GM23338 (cell line): ENCODE results near the gene LONP1. TPM values are rescaled to one million over a fixed set of nuclear protein-coding genes. Genes with fewer than 3 reads are reported as not detected.

Experiments
- ATAC-seq: fragments of 200-7000 bp; cut with Tn5 transposase; 3 replicates; pipeline ENCODE4 v1.9.1; 2020
- DNase-seq: peaks from one replicate; pipeline ENCODE4 v3.0.0-alpha.2; 2015; ENCODE audit warnings: low spot score
- H2AFZ ChIP-seq: fragments of 200-600 bp; sonication (generic); 2 replicates; pipeline ENCODE4 v1.8.0; 2016; ENCODE audit warnings: antibody characterized with exemption, mild to moderate bottlenecking, moderate library complexity
- H3F3A ChIP-seq: fragments of 200-600 bp; sonication (generic); replicated peaks from 2 replicates; pipeline ENCODE4 v1.8.0; 2017; ENCODE audit warnings: antibody characterized with exemption, mixed run types, low read depth
- H3K27ac ChIP-seq: fragments of 200-600 bp; sonication (generic); 2 replicates; pipeline ENCODE4 v1.6.1; 2016; ENCODE audit warnings: low read depth
- H3K27me3 ChIP-seq: fragments of 200-600 bp; sonication (generic); 2 replicates; pipeline ENCODE4 v1.8.0; 2016; ENCODE audit warnings: mild to moderate bottlenecking, mixed run types, moderate library complexity; ENCODE audit not compliant: insufficient read depth
- H3K36me3 ChIP-seq: fragments of 200-600 bp; sonication (generic); 2 replicates; pipeline ENCODE4 v1.8.0; 2016; ENCODE audit warnings: mild to moderate bottlenecking; ENCODE audit not compliant: insufficient read depth
- H3K4me1 ChIP-seq: fragments of 200-600 bp; sonication (generic); 2 replicates; pipeline ENCODE4 v1.8.0; 2016; ENCODE audit warnings: mild to moderate bottlenecking, moderate library complexity; ENCODE audit not compliant: insufficient read depth
- H3K4me2 ChIP-seq: fragments of 200-600 bp; sonication (generic); 2 replicates; pipeline ENCODE4 v1.7.1; 2017; ENCODE audit warnings: mixed run types
- H3K4me3 ChIP-seq: fragments of 200-600 bp; sonication (generic); 2 replicates; pipeline ENCODE4 v1.6.1; 2016; ENCODE audit warnings: mixed run types
- H3K79me2 ChIP-seq: fragments of 200-600 bp; sonication (generic); replicated peaks from 2 replicates; pipeline ENCODE4 v1.8.0; 2017; ENCODE audit warnings: mild to moderate bottlenecking; ENCODE audit not compliant: insufficient read depth
- H3K9me2 ChIP-seq: fragments of 200-600 bp; sonication (generic); 2 replicates; pipeline ENCODE4 v1.8.0; 2017; ENCODE audit not compliant: insufficient read depth
- H4K20me1 ChIP-seq: fragments of 200-600 bp; sonication (generic); replicated peaks from 2 replicates; pipeline ENCODE4 v1.8.0; 2017; ENCODE audit warnings: mild to moderate bottlenecking; ENCODE audit not compliant: insufficient read depth
- H3K27ac Mint-ChIP-seq: 2 replicates; pipeline ENCODE4 v1.8.0; 2020; ENCODE audit warnings: inconsistent platforms, mild to moderate bottlenecking, moderate library complexity, mixed read lengths
- H3K27me3 Mint-ChIP-seq: 3 replicates; pipeline ENCODE4 v1.8.0; 2022; ENCODE audit warnings: low read depth, mild to moderate bottlenecking, moderate library complexity, mixed read lengths, inconsistent platforms; ENCODE audit not compliant: insufficient read depth, poor library complexity
- H3K36me3 Mint-ChIP-seq: 3 replicates; pipeline ENCODE4 v1.8.0; 2021; ENCODE audit warnings: low read depth, mild to moderate bottlenecking, inconsistent platforms, moderate library complexity, mixed read lengths
- H3K4me1 Mint-ChIP-seq: 3 replicates; pipeline ENCODE4 v1.8.0; 2020; ENCODE audit warnings: mild to moderate bottlenecking, inconsistent platforms, mixed read lengths
- H3K4me3 Mint-ChIP-seq: 3 replicates; pipeline ENCODE4 v1.8.0; 2021; ENCODE audit warnings: moderate library complexity, mild to moderate bottlenecking, inconsistent platforms, mixed read lengths
- H3K9me3 Mint-ChIP-seq: 3 replicates; pipeline ENCODE4 v1.8.0; 2020; ENCODE audit warnings: moderate library complexity, mild to moderate bottlenecking, inconsistent platforms, mixed read lengths
- CTCF ChIP-seq, 2 experiments: fragments of 200-600 bp in 1 of 2; sonication (generic) in 1 of 2; conservative IDR thresholded peaks; 2 replicates each; pipeline versions ENCODE4 v1.5.1 to v1.6.1; 2016 to 2017; ENCODE audit warnings: antibody characterized with exemption in 2 of 2, low read depth in 2 of 2, mild to moderate bottlenecking in 2 of 2, moderate library complexity in 1 of 2
- ETS1 ChIP-seq: IDR thresholded peaks from 2 replicates; pipeline ENCODE4 v1.6.1; 2016; ENCODE audit warnings: antibody characterized with exemption
- EZH2 ChIP-seq: fragments of 200-600 bp; sonication (generic); IDR thresholded peaks from one replicate; pipeline ENCODE4 v1.8.0; 2017; ENCODE audit warnings: antibody characterized with exemption, mild to moderate bottlenecking, low read depth; ENCODE audit not compliant: unreplicated experiment
- EZH2phosphoT487 ChIP-seq: fragments of 200-600 bp; sonication (generic); IDR thresholded peaks from one replicate; pipeline ENCODE4 v1.8.1; 2018; ENCODE audit warnings: antibody characterized with exemption; ENCODE audit not compliant: unreplicated experiment
- JUNB ChIP-seq: IDR thresholded peaks from one replicate; pipeline ENCODE4 v1.6.1; 2016; ENCODE audit warnings: antibody characterized with exemption; ENCODE audit not compliant: unreplicated experiment
- NANOG ChIP-seq: IDR thresholded peaks from 2 replicates; pipeline ENCODE4 v1.6.1; 2016; ENCODE audit warnings: antibody characterized with exemption, borderline replicate concordance
- POLR2AphosphoS5 ChIP-seq: IDR thresholded peaks from 2 replicates; pipeline ENCODE4 v1.6.1; 2016; ENCODE audit warnings: antibody characterized with exemption, low read depth
- REST ChIP-seq: IDR thresholded peaks from one replicate; pipeline ENCODE4 v1.6.1; 2018; ENCODE audit warnings: antibody characterized with exemption; ENCODE audit not compliant: unreplicated experiment
- STAT1 ChIP-seq: IDR thresholded peaks from one replicate; pipeline ENCODE4 v1.6.1; 2016; ENCODE audit warnings: antibody characterized with exemption; ENCODE audit not compliant: unreplicated experiment
- ZNF114 ChIP-seq: fragments of 250-450 bp; sonication (Bioruptor Pico); IDR thresholded peaks from 2 replicates; pipeline ENCODE4 v1.5.0; 2020; ENCODE audit warnings: mild to moderate bottlenecking, moderate library complexity
- ZNF331 ChIP-seq: fragments of 250-450 bp; sonication (Bioruptor Pico); IDR thresholded peaks from 2 replicates; pipeline ENCODE4 v1.5.0; 2020; ENCODE audit warnings: low read depth, mild to moderate bottlenecking, moderate library complexity
- ZNF462 ChIP-seq: fragments of 250-450 bp; sonication (Bioruptor Pico); IDR thresholded peaks from 2 replicates; pipeline ENCODE4 v1.5.0; 2020; ENCODE audit warnings: mild to moderate bottlenecking, moderate library complexity
- polyA plus RNA-seq: library from polyadenylated mRNA; unstranded; fragments of >200 nt; fragmentation: Nextera tagmentation; extraction: Ambion mirVana; gene quantifications from 2 replicates; pipeline ENCODE4 v1.2.1, GENCODE V29; 2016
- total RNA-seq: library from RNA; depleted of rRNA; stranded (reverse); fragments of >200 nt; shearing (Covaris generic); gene quantifications from 2 replicates; pipeline ENCODE4 v1.2.3, GENCODE V29; 2014

Gene LONP1
- total and polyA plus RNA-seq, 2 experiments from 2014 or later = 68.6 to 137 TPM

- Mint-ChIP-seq H3K27me3 (peaks cover 5% of the 10 kb centered on the region), H3K9me3 (no peaks in the 10 kb centered on the region), H3K27ac (no peak overlapping the region), H3K4me1 (no peaks in the 10 kb centered on the region), H3K4me3 (no peak overlapping the region), H3K36me3 (peaks cover 91% of the 10 kb centered on the region)
- DNase-seq (no peak), ATAC-seq (no peak)
- H3F3A ChIP-seq = peaks cover 17% of the 10 kb centered on the region; the same call in 1 of the 2 replicates
- H3K27ac ChIP-seq = no peak overlapping the region
- no peak overlapping the region for H3K4me2 ChIP-seq
- H3K27me3 ChIP-seq = no peaks in the 10 kb centered on the region
- H4K20me1 ChIP-seq = peaks cover 25% of the 10 kb centered on the region
- TF ChIP-seq ZNF331 (CRISPR knock-in tag) = no peak
- TF ChIP-seq EZH2 = no peak
- no peak for TF ChIP-seq REST
- TF ChIP-seq STAT1 = no peak
- TF ChIP-seq ZNF114 (CRISPR knock-in tag) = no peak
- TF ChIP-seq CTCF (conservative IDR thresholded peaks at IDR 0.05; ENCODE audit: low read depth in 2 of 2) = no peak
- TF ChIP-seq ZNF462 (CRISPR knock-in tag) = no peak
- no peak for TF ChIP-seq NANOG
- no peak for TF ChIP-seq JUNB
- no peak for TF ChIP-seq POLR2AphosphoS5
- no peak for TF ChIP-seq EZH2phosphoT487
- no peak for TF ChIP-seq ETS1
- 0 out of 2 replicates have a peak, but pooled peaks cover 7% of the 10 kb centered on the region for H3K79me2 ChIP-seq
- peaks cover 50% of the 10 kb centered on the region for H3K36me3 ChIP-seq
- H3K4me1 ChIP-seq = no peaks in the 10 kb centered on the region
- no peak overlapping the region for H2AFZ ChIP-seq
- no peaks in the 10 kb centered on the region for H3K9me2 ChIP-seq
- H3K4me3 ChIP-seq = no peak overlapping the region
These were observed 64.5 kb downstream of the LONP1 start for GRCh38 chr19:5655412-5655811.
